HG03439 (cell line): Measurements from ENCODE around the gene DNAJB8.

Experiments used
- ATAC-seq: cut with Tn5 transposase; IDR thresholded peaks from one replicate; pipeline ENCODE4 v1.9.1; 2021; ENCODE audit warnings: mild to moderate bottlenecking, moderate library complexity; ENCODE audit not compliant: unreplicated experiment

The DNAJB8 gene

GRCh38 chr3:128484404-128485281 is 18.0 kb upstream of the DNAJB8 start:
- no peak for ATAC-seq

- no peak for ATAC-seq
Measured at GRCh38 chr3:128483657-128484403, 17.1 kb upstream of the DNAJB8 start.

GRCh38 chr3:128482666-128483656 is 16.3 kb upstream of the DNAJB8 start:
- ATAC-seq: no peak

GRCh38 chr3:128482175-128482574 is 15.5 kb upstream of the DNAJB8 start:
- no peak for ATAC-seq

- no peak for ATAC-seq
Measured at GRCh38 chr3:128481438-128481942, 14.8 kb upstream of the DNAJB8 start.

GRCh38 chr3:128480717-128481437 is 14.2 kb upstream of the DNAJB8 start:
- ATAC-seq: no peak

GRCh38 chr3:128480278-128480677 is 13.6 kb upstream of the DNAJB8 start:
- ATAC-seq: no peak

- no peak for ATAC-seq
Measured at GRCh38 chr3:128479558-128480086, 12.9 kb upstream of the DNAJB8 start.

- no peak for ATAC-seq
Measured at GRCh38 chr3:128478576-128479506, 12.2 kb upstream of the DNAJB8 start.

- no peak for ATAC-seq
Measured at GRCh38 chr3:128476659-128477058, 10.0 kb upstream of the DNAJB8 start.

GRCh38 chr3:128475355-128475754 is 8.7 kb upstream of the DNAJB8 start:
- no peak for ATAC-seq

GRCh38 chr3:128473737-128474136 is 7.0 kb upstream of the DNAJB8 start:
- no peak for ATAC-seq

- ATAC-seq: no peak
Measured at GRCh38 chr3:128473180-128473519, 6.5 kb upstream of the DNAJB8 start.

GRCh38 chr3:128472449-128473179 is 5.9 kb upstream of the DNAJB8 start:
- ATAC-seq: no peak

GRCh38 chr3:128471720-128472119 is 5.0 kb upstream of the DNAJB8 start:
- no peak for ATAC-seq

GRCh38 chr3:128471110-128471509 is 4.4 kb upstream of the DNAJB8 start:
- ATAC-seq: no peak

GRCh38 chr3:128470134-128470899 is 3.6 kb upstream of the DNAJB8 start:
- ATAC-seq: no peak
